ENCODE data around the gene ABCA12.

DNA sequence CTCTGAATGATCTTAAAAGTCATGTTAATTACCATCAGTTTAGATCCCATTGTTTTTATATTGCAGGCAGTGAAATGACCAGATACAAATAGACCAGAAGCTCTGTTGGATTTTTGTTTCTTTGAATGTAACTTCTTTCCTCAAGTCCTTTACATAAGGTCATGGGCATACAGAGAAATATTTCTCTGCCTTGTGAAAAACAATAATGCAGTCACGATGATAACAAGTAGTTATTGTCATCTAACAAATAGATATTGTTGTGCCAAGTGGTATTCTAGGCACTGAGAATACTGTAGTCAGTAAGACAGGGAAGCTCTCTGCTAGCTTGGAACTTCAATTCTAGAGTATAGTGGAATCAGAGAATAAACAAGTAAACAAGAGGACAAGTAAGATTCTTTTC lies 234.2 kb downstream of the ABCA12 start:
- TF ChIP-seq POLR2AphosphoS5 (IDR thresholded peaks at IDR 0.05; ENCODE audit: low read depth, low read length) (no peak), ATF3 (IDR thresholded peaks at IDR 0.05; ENCODE audit: insufficient read depth, low read depth, low read length) (no peak), CEBPB (IDR thresholded peaks at IDR 0.05; ENCODE audit: low read depth, low read length) (no peak)
- TF ChIP-seq, protein P1, sequence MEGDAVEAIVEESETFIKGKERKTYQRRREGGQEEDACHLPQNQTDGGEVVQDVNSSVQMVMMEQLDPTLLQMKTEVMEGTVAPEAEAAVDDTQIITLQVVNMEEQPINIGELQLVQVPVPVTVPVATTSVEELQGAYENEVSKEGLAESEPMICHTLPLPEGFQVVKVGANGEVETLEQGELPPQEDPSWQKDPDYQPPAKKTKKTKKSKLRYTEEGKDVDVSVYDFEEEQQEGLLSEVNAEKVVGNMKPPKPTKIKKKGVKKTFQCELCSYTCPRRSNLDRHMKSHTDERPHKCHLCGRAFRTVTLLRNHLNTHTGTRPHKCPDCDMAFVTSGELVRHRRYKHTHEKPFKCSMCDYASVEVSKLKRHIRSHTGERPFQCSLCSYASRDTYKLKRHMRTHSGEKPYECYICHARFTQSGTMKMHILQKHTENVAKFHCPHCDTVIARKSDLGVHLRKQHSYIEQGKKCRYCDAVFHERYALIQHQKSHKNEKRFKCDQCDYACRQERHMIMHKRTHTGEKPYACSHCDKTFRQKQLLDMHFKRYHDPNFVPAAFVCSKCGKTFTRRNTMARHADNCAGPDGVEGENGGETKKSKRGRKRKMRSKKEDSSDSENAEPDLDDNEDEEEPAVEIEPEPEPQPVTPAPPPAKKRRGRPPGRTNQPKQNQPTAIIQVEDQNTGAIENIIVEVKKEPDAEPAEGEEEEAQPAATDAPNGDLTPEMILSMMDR (IDR thresholded peaks at IDR 0.05; ENCODE audit: control extremely low read depth in 1 of 3, insufficient read depth in 1 of 3, low read depth in 1 of 3, low read length in 3 of 3) = no peak
